HEK293T (cell line): Measurements from ENCODE around the gene OR2T11.

Experiments
- CTCF ChIA-PET: fragments of 350-600 bp; formaldehyde crosslinking; extraction: SDS; loops from one replicate; lab custom pipeline; 2021; ENCODE audit warnings: antibody characterized with exemption, inconsistent platforms; lab: Yijun Ruan, JAX
- POLR2A ChIA-PET: fragments of 350-600 bp; formaldehyde crosslinking; extraction: SDS; loops from one replicate; lab custom pipeline; 2020; ENCODE audit warnings: antibody characterized with exemption, inconsistent platforms; lab: Yijun Ruan, JAX
- DNase-seq: peaks from one replicate; pipeline ENCODE4 v3.0.0; 2012; ENCODE audit warnings: mixed read lengths; ENCODE audit errors: extremely low spot score
- ARNT ChIP-seq: fragments of 450-650 bp; IDR thresholded peaks from 2 replicates; pipeline ENCODE4 v1.6.1; 2017; ENCODE audit warnings: mild to moderate bottlenecking
- BHLHE40 ChIP-seq: fragments of 450-650 bp; IDR thresholded peaks from 2 replicates; pipeline ENCODE4 v1.6.1; 2016; ENCODE audit warnings: mild to moderate bottlenecking, moderate library complexity, borderline replicate concordance
- CTBP1 ChIP-seq: fragments of 450-650 bp; IDR thresholded peaks from 2 replicates; pipeline ENCODE4 v1.6.1; 2016; ENCODE audit warnings: borderline replicate concordance
- ELF4 ChIP-seq: fragments of 450-650 bp; IDR thresholded peaks from 2 replicates; pipeline ENCODE4 v1.6.1; 2017; ENCODE audit warnings: antibody characterized with exemption
- FOXA1 ChIP-seq: fragments of 450-650 bp; IDR thresholded peaks from 2 replicates; pipeline ENCODE4 v1.6.1; 2016; ENCODE audit warnings: mild to moderate bottlenecking
- FOXK2 ChIP-seq: fragments of 450-650 bp; IDR thresholded peaks from 2 replicates; pipeline ENCODE4 v1.6.1; 2016; ENCODE audit warnings: mild to moderate bottlenecking
- FOXM1 ChIP-seq: fragments of 450-650 bp; IDR thresholded peaks from 2 replicates; pipeline ENCODE4 v1.6.1; 2017; ENCODE audit warnings: mild to moderate bottlenecking, borderline replicate concordance
- HDGF ChIP-seq: fragments of 450-650 bp; IDR thresholded peaks from 2 replicates; pipeline ENCODE4 v1.6.1; 2017; ENCODE audit warnings: antibody characterized with exemption, borderline replicate concordance
- L3MBTL2 ChIP-seq: fragments of 450-650 bp; conservative IDR thresholded peaks from 2 replicates; pipeline ENCODE4 v1.6.1; 2016; ENCODE audit warnings: mild to moderate bottlenecking
- LEF1 ChIP-seq: fragments of 450-650 bp; IDR thresholded peaks from 2 replicates; pipeline ENCODE4 v1.6.1; 2017; ENCODE audit warnings: mild to moderate bottlenecking, borderline replicate concordance
- NFRKB ChIP-seq: fragments of 450-650 bp; IDR thresholded peaks from 2 replicates; pipeline ENCODE4 v1.6.1; 2016; ENCODE audit warnings: mild to moderate bottlenecking, moderate library complexity
- SP1 ChIP-seq: fragments of 450-650 bp; IDR thresholded peaks from 2 replicates; pipeline ENCODE4 v1.6.1; 2017
- SUZ12 ChIP-seq: fragments of 450-650 bp; IDR thresholded peaks from 2 replicates; pipeline ENCODE4 v1.6.1; 2016; ENCODE audit warnings: mild to moderate bottlenecking
- TARDBP ChIP-seq: fragments of 450-650 bp; IDR thresholded peaks from 2 replicates; pipeline ENCODE4 v1.6.1; 2016
- ZNF384 ChIP-seq: fragments of 450-650 bp; IDR thresholded peaks from 2 replicates; pipeline ENCODE4 v1.6.1; 2016
- TF ChIP-seq, protein P1 (sequence below): fragments of 450-650 bp; IDR thresholded peaks from 2 replicates; pipeline ENCODE4 v1.6.1; 2016

The OR2T11 gene

DNA sequence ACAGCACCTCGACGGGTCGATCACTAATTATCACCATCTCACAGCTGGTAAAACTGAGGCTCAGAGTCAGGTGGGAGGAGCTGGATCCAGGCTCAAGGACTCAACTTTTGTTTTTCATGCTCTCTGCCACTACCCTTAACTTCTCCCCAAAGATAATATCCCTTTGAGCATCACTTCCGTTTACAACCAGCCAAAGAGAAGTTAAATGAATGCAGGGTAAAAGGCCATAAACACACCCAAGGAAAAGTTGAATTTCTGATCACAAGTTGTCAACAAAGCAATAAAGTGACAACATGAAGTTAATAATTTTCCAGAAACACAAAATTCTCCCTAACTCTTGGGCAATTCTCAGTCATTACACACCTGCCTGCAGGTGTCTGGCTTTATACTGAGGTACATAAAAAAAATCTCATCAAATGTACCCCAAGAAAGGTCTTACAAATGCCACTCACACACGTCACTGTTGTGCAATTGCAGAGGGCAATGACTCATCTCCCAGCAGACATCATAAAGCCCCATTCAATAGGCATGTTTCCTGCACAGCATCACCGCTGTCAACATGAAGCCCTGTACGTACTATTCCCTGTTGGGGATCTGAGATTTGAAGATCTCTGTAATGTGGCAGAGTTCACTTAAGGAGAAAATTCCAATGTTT lies 3.4 kb downstream of the OR2T11 start:
- ChIA-PET POLR2A (no interaction called here), CTCF (no interaction called here)
- TF ChIP-seq LEF1: no peak
- TF ChIP-seq FOXM1: no peak
- no peak for TF ChIP-seq CTBP1
- TF ChIP-seq, protein P1, sequence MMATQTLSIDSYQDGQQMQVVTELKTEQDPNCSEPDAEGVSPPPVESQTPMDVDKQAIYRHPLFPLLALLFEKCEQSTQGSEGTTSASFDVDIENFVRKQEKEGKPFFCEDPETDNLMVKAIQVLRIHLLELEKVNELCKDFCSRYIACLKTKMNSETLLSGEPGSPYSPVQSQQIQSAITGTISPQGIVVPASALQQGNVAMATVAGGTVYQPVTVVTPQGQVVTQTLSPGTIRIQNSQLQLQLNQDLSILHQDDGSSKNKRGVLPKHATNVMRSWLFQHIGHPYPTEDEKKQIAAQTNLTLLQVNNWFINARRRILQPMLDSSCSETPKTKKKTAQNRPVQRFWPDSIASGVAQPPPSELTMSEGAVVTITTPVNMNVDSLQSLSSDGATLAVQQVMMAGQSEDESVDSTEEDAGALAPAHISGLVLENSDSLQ: no peak
- TF ChIP-seq HDGF: no peak
- no peak for TF ChIP-seq SUZ12
- TF ChIP-seq SP1: no peak
- no peak for TF ChIP-seq TARDBP
- no peak for TF ChIP-seq FOXA1
- no peak for TF ChIP-seq FOXK2
- no peak for TF ChIP-seq L3MBTL2
- no peak for TF ChIP-seq ELF4
- no peak for TF ChIP-seq NFRKB
- TF ChIP-seq ARNT: no peak
- TF ChIP-seq ZNF384: no peak
- no peak for TF ChIP-seq BHLHE40
- no peak for DNase-seq

DNA sequence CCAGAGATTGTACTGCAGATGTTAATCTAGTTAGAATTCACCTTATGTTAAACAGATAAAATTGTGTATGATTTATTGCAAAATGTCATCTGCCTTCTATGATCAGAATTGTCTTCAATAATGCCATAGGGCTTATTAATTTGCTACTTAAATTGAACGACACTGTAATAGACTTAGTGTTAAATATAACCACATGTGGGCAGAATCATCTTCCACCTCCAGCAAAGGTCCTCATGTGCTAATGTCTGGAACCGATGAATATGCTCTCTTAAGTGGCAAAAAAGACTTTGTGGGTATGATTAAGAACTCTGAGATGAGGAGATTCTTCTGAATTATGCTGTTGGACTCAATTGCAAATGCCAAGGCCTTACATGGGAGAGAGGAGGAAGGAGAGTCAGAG lies 4.3 kb downstream of the OR2T11 start:
- DNase-seq: no peak
- CTCF ChIA-PET: no interaction called here
- POLR2A ChIA-PET: no interaction called here
- TF ChIP-seq FOXA1 (no peak), TARDBP (no peak), BHLHE40 (no peak), ZNF384 (no peak), L3MBTL2 (no peak), ELF4 (no peak), LEF1 (no peak), ARNT (no peak), FOXM1 (no peak), SP1 (no peak), SUZ12 (no peak), HDGF (no peak), FOXK2 (no peak), CTBP1 (no peak), NFRKB (no peak)
- TF ChIP-seq, protein P1: no peak

DNA sequence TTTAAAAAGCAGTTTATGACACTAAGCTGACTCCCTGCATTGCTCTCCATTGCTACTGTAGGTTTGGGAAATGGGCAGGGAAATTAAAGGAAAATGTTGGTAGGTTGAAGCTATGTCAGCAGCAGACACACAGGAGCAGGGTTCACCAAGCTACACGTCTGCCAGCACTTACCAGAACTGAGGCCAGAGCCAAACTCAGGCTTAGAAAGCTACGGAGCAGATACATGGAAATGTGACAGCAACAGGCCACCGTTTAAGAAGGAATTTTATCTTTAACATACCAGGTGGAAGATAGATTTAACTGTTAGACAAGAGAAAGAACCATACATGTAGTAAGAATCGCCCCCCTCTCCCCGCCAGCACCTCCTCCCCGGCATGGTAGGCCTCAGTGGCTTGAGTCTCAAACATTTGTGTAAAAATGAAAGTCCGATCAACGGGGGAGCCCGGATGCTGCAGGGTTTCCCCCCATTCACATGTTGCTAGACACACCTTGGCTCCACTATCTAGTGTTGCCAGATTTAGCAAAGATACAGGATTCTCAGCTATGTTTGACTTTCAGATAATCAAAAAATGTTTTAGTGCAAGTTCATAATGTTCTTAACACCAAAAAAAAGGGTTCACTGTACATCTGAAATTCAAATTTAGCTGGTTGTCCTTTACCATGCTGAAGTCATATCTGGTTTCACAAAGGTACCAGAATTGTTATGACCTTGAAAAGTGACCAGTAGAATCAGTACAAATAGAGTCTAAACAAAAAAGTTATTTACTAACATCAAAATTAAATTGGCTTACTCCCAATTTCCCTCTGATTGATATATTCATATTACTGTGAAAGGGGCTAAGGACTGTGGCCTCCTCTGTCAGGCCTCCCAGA lies 6.7 kb downstream of the OR2T11 start:
- POLR2A ChIA-PET: no interaction called here
- DNase-seq: no peak
- TF ChIP-seq FOXK2 (no peak), L3MBTL2 (no peak), SUZ12 (no peak), LEF1 (no peak), TARDBP (no peak), BHLHE40 (no peak), SP1 (no peak)
- CTCF ChIA-PET: no interaction called here

DNA sequence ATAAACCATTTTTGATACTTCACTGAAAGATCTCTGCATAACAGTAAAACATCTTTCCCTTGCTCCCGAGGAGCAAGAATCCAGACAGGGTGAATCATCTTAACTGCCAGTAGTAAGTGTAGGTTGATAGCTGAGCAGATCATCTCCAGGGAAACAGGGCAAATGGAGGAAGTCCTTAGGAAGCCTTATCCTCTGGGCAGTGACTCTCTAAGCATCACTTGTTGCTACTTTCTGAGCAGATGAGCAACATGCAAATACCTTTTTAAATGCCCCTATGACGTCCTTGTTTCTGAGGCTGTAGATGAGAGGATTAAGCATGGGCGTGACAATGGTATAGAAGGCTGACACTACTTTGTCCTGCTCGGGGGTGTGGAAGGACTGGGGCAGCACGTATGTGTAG lies 8.9 kb downstream of the OR2T11 start:
- ChIA-PET CTCF (no interaction called here), POLR2A (no interaction called here)
- no peak for TF ChIP-seq ZNF384
- TF ChIP-seq SUZ12: no peak
- no peak for TF ChIP-seq NFRKB
- no peak for TF ChIP-seq FOXM1
- TF ChIP-seq, protein P1: no peak
- TF ChIP-seq HDGF: no peak
- TF ChIP-seq FOXA1: no peak
- TF ChIP-seq CTBP1: no peak
- no peak for TF ChIP-seq ARNT
- TF ChIP-seq BHLHE40: no peak
- DNase-seq: no peak

DNA sequence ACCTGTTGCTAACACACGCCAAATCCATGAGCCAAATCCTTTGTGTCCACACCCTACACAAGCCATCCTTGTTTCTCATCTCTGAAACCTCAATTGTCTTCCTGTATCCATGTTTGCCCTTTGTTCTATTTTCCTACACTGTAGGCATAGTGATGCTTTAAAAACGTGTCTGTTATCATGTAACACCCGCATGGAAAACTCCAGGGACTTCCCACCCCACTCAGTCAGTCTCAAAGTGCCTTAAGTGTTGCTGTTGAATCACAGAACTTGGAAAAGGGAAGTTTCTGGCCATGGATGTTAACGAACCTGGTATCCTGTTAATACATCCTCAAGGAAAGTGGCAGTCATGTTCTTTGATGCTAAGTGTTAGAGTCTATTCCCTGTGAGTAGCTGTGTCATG lies 9.7 kb downstream of the OR2T11 start:
- no peak for TF ChIP-seq ZNF384
- no peak for TF ChIP-seq NFRKB
- TF ChIP-seq SP1: no peak
- TF ChIP-seq TARDBP: no peak
- TF ChIP-seq SUZ12: no peak
- TF ChIP-seq ARNT: no peak
- TF ChIP-seq ELF4: no peak
- no peak for TF ChIP-seq FOXK2
- no peak for TF ChIP-seq L3MBTL2
- POLR2A ChIA-PET: no interaction called here
- DNase-seq: no peak
- CTCF ChIA-PET: no interaction called here

DNA sequence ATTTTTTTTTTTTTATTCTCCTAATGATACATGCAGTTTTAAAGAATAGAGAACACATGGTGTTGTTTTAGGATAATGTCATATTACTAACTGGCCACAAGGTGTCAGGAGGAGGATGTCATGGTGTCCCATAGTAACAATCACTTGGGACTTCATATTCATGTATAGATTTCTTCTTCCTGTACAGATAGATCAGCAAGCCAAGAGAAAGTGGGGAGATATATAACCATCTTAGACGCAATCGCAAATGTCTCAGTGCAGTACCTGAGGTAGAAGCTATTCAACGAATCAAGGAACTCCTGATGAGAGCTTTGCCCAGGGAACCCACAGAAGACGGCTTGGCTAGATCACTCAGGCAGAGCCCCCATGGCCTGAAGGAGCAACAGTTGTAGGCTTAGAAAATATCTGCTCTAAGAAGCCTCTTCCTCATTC lies 12.3 kb downstream of the OR2T11 start:
- ChIA-PET POLR2A (no interaction called here), CTCF (interaction anchor here (0.9 kb wide), 1 partner anchor 184 kb away, joined by 7 read pairs; no protein-coding TSS in a partner anchor)
- DNase-seq: peak; percentile 16
- TF ChIP-seq SP1 (no peak), FOXA1 (no peak), SUZ12 (no peak), FOXK2 (no peak), ELF4 (no peak), CTBP1 (no peak), NFRKB (no peak), FOXM1 (no peak), BHLHE40 (no peak), HDGF (no peak), LEF1 (no peak), ZNF384 (no peak)
